Natural killer cell treated with Interleukin-12 subunit alpha and Interleukin-12 subunit beta and Interleukin-15 and Interleukin-18, amount 100 ng/mL, for 72 hours (primary cell): ENCODE data around the gene GDF15. TPM values are rescaled to one million over a fixed set of nuclear protein-coding genes. Genes with fewer than 3 reads are reported as not detected.

Source experiments
- ATAC-seq, 2 donors: fragments of 150-1000 bp; cut with Tn5 transposase in 1 of 2; sonication (Bioruptor Pico), chemical (Tn5 transposase) in 1 of 2; 2 replicates each; pipeline ENCODE4 v1.10.0; 2021
- DNase-seq: peaks from one replicate; pipeline ENCODE4 v3.0.0; 2022; ENCODE audit warnings: low spot score
- H3K27ac Mint-ChIP-seq, 2 donors: 1 replicate in 1 of 2; 2 replicates in 1 of 2; pipeline ENCODE4 v1.8.0; 2022; ENCODE audit warnings: mixed read lengths in 2 of 2, mild to moderate bottlenecking in 1 of 2, moderate library complexity in 1 of 2
- H3K27me3 Mint-ChIP-seq, 2 donors: 1 replicate in 1 of 2; 2 replicates in 1 of 2; pipeline ENCODE4 v1.8.0; 2022; ENCODE audit warnings: mixed read lengths in 2 of 2
- H3K36me3 Mint-ChIP-seq: one replicate; pipeline ENCODE4 v1.8.0; 2022; ENCODE audit warnings: mixed read lengths
- H3K4me1 Mint-ChIP-seq, 2 donors: 1 replicate in 1 of 2; 2 replicates in 1 of 2; pipeline ENCODE4 v1.8.0; 2022; ENCODE audit warnings: low read depth in 2 of 2, mixed read lengths in 2 of 2, mild to moderate bottlenecking in 1 of 2
- H3K4me3 Mint-ChIP-seq: one replicate; pipeline ENCODE4 v1.8.0; 2022; ENCODE audit warnings: mixed read lengths
- H3K9me3 Mint-ChIP-seq: 2 replicates; pipeline ENCODE4 v1.8.0; 2022; ENCODE audit warnings: mixed read lengths
- total RNA-seq, 2 donors: library from RNA; stranded (reverse); gene quantifications; one replicate each; pipeline ENCODE4 v1.2.3, GENCODE V29; 2022

Gene GDF15
- total RNA-seq, 2 donors from 2014 or later = 0.71 TPM; not detected in 1

DNA sequence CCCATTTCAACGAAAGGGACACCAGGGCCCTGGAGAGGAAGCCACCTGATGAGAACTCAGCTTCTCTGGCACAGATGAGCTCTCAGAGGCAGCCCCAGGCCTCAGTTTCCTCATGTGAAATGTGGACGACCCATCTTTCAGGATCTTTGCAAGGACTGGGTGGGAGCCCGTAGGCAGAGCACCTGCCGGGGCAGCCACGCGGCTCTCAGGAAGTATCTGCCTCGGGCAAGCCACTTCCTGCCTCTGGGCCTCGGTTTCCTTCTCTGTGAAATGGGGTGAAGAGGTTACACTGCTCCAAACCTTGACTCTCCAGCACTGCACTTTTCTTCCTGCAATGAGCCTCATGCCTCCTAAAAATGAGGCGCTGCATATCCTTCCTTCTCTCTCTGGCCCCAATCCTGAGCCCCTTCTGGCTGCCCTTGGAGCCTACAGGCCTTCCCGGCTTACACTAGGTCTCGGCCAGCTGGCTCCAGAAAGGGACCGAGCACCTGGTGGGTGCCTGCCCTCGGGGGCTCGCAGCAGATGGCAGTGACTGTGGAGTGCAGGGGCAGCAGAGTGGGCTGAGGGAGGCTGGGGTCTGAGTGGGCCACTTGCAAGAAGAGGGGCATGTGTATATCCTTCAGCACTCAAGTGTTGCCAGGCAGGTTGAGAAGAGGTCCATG lies 36.7 kb downstream of the GDF15 start:
- Mint-ChIP-seq H3K27ac (peak overlapping the region; percentile 91 to 94), H3K9me3 (no peaks in the 10 kb centered on the region), H3K27me3 (no peaks in the 10 kb centered on the region), H3K4me3 (peak overlapping the region; percentile 94), H3K36me3 (no peaks in the 10 kb centered on the region), H3K4me1 (peaks cover 42 to 51% of the 10 kb centered on the region in 2 donors)
- no peak for DNase-seq
- no peak for ATAC-seq

GRCh38 chr19:18423258-18424020 lies 37.5 kb downstream of the GDF15 start:
- H3K9me3 Mint-ChIP-seq = no peaks in the 10 kb centered on the region

DNA sequence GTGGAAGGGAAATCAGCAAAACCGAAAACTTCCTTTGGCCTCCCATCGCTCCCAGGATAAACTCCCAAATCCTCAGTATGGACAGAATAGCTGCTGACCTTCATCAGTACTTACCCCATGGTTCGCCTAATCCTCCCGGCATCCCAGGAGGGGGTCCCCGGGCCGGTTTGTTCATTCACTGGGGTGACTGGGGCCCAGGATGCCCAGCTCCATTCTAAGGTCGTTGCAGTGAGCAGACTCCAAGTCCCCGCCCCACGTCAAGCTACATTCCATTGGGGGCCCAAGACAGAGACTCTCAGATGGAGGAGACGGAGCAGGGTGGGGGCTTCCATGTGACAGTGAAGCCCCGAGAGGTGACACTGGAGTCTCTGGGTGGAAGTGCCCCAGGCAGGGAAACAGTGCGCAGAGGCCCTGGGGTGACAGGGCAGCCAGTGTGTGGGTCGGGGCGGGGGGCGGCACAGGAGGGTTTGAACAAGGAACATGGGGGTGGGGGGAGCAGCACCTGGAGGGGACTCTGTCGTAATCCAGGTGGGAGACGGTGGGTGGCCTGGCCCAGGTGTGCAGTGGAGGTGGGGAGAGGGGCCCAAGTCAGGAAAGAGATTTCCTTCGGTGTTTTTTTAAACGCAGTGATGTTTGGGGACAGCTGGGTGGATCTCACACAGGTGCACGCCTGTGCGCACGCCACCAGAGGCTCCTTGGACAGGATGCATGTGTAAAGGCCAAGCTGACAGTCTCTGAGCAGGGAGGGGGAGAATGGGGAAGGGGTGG lies 38.3 kb downstream of the GDF15 start:
- no peak for ATAC-seq
- Mint-ChIP-seq H3K9me3 (no peaks in the 10 kb centered on the region), H3K4me1 (peaks cover 29 to 39% of the 10 kb centered on the region in 2 donors), H3K27me3 (no peaks in the 10 kb centered on the region), H3K27ac (peak overlapping the region; percentile 91 to 94), H3K4me3 (peak overlapping the region; percentile 19), H3K36me3 (no peaks in the 10 kb centered on the region)
- DNase-seq = no peak

More at GRCh38 chr19:18423258-18424020, 37.5 kb downstream of the GDF15 start:
- Mint-ChIP-seq H3K36me3 (no peaks in the 10 kb centered on the region), H3K4me3 (peak overlapping the region; percentile 94), H3K4me1 (peaks cover 35 to 44% of the 10 kb centered on the region in 2 donors), H3K27me3 (no peaks in the 10 kb centered on the region), H3K27ac (peak overlapping the region; percentile 91 to 94)
- DNase-seq (no peak), ATAC-seq (no peak)

DNA sequence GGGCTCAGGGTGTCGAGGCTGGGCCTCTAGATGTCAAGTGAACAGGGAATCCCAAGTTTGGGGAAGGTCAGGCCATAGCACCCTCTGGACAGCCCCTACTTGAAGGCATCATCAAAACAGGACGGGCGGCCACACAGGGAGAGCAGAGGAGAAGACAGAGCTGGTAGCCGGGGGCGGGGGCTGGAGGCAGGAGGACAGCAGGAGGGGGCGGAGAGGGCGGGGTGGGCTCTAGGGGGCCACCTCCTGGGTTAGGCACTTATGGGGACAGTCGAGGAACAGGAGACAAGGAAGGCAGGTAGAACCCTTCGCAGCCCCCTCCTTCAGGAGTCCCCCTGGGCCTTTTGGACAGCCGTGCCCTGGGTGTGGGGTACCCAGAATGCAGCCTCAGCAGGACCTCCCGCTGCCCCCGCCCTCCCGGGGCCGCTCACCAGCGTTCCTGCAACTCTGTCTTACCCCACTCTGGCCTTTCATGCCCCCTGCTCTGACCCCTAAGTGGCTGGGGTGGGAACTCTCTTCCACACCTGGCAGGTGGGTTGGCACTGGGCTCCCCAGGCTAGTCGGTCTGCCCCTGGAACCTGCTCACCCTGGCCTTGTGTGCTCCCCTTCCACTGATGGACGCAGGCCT lies 39.0 kb downstream of the GDF15 start:
- no peak overlapping the region for H3K27ac Mint-ChIP-seq
- no peaks in the 10 kb centered on the region for H3K36me3 Mint-ChIP-seq
- H3K27me3 Mint-ChIP-seq = no peaks in the 10 kb centered on the region
- no peak for DNase-seq
- peaks cover 28 to 41% of the 10 kb centered on the region in 2 donors for H3K4me1 Mint-ChIP-seq
- no peak overlapping the region for H3K4me3 Mint-ChIP-seq
- no peak for ATAC-seq
- no peaks in the 10 kb centered on the region for H3K9me3 Mint-ChIP-seq

DNA sequence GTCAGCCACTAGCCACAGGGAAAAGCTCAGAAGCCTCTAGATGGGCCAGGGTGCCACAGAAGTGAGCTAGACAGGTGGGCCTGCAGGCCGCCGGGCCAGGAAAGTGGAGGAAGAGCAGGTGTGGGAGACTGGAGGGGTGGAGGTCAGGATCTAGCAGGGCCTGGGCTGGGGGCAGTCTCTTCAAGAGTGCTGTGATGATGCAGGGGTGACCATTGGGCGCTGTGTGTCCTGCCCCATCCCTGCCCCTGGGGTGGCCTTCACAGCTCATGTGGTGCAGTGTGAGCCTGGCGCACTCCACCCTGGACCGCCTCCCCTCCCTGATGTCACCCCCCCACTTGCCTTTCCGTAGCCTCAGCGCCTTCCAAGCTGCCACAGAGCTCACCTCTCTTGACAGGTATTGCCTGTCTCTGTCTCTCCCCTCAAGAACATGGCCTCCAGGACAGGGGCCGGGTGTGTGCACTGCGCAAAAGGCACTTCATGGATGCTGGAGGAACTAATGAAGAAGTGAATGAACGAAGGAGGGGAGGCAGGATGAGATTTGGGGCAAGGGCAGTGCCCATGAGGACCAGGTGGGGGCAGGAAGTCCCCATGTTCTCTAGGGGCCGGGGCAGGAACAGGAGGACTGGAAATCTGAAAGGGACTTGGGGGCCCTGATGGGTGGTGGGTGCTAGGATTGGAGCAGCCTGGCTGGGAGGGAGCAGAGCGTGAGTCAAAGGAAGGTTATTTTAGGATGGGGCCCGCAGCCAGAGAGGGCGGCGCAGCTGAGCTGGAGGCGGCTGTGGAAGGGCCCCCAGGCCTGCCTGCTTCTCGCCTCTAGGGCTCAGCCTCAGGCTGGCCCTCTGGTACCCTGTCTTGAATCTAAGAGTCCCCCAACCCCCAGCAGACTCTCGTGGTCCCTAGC lies 39.8 kb downstream of the GDF15 start:
- Mint-ChIP-seq H3K36me3 (no peaks in the 10 kb centered on the region), H3K4me1 (peaks cover 23 to 34% of the 10 kb centered on the region in 2 donors), H3K4me3 (no peak overlapping the region)

DNA sequence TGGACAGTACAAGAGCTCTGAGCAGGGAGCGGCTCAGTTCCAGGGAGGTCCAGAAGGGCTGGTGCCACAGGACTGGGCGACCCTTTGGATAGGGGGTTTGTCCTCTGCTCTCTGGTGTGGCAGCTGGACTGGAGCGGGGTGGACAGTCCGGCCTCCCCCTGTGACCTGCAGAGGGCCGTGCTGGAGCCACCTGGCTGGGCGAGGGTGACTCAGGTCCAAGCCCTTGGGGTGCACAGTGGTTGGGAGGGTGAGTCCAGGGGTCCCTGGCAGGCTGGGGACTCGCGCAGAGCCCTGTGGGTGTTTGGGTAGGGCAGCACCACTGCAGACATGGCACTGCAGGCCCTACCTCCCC lies 40.4 kb downstream of the GDF15 start:
- DNase-seq (no peak), ATAC-seq (no peak)
- Mint-ChIP-seq H3K36me3 (no peaks in the 10 kb centered on the region), H3K4me3 (no peak overlapping the region), H3K27ac (no peak overlapping the region), H3K9me3 (no peaks in the 10 kb centered on the region), H3K27me3 (no peaks in the 10 kb centered on the region), H3K4me1 (peaks cover 20 to 30% of the 10 kb centered on the region in 2 donors)

More for the DNA sequence above, 39.8 kb downstream of the GDF15 start:
- H3K27ac Mint-ChIP-seq = peak overlapping the region; percentile 54 to 73
- no peaks in the 10 kb centered on the region for H3K27me3 Mint-ChIP-seq
- no peaks in the 10 kb centered on the region for H3K9me3 Mint-ChIP-seq
- ATAC-seq = no peak
- no peak for DNase-seq

- Mint-ChIP-seq H3K9me3 (no peaks in the 10 kb centered on the region), H3K27ac (no peak overlapping the region), H3K4me1 (peaks cover 12 to 22% of the 10 kb centered on the region in 2 donors), H3K4me3 (no peak overlapping the region), H3K27me3 (no peaks in the 10 kb centered on the region), H3K36me3 (no peaks in the 10 kb centered on the region)
- ATAC-seq = no peak
- no peak for DNase-seq
These were observed 41.3 kb downstream of the GDF15 start for GRCh38 chr19:18427080-18427742.

GRCh38 chr19:18427743-18428113 lies 41.8 kb downstream of the GDF15 start:
- Mint-ChIP-seq H3K27me3 (no peaks in the 10 kb centered on the region), H3K9me3 (no peaks in the 10 kb centered on the region), H3K27ac (no peak overlapping the region), H3K36me3 (no peaks in the 10 kb centered on the region), H3K4me3 (no peak overlapping the region), H3K4me1 (peaks cover 10 to 18% of the 10 kb centered on the region in 2 donors)
- DNase-seq (no peak), ATAC-seq (no peak)

DNA sequence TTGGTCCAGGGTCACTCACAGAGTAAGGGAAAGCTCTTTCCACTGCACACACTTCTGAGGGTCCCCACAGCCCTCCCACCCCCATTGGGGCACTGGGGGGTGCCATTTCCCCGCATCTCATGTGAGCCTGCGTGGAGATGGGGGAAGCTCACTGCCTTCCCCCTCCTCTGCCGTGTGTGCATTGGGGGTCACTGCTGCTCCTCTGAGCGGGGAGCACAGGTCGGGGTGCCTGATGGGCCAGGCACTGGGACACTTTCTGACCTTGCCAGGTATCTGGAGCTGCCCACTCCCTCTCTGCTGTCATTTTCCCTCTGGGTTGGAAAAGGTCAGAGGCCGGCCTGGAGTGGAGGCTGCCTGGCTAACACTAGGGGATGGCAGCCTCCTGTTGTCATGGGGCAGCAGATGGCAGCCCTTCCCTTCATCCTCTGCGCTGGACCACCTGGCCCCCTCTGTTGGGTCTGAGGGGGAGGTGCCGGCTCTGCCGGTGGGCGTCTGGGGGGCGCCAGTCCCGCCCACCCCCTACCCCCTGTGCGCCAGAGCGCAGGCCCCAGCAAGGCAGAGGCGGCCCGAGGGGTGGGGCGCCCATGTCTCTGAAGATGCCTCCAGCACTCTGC lies 42.3 kb downstream of the GDF15 start:
- Mint-ChIP-seq H3K9me3 (no peaks in the 10 kb centered on the region), H3K36me3 (no peaks in the 10 kb centered on the region), H3K4me3 (no peak overlapping the region), H3K27me3 (no peaks in the 10 kb centered on the region), H3K4me1 (peaks cover 5 to 12% of the 10 kb centered on the region in 2 donors), H3K27ac (no peak overlapping the region)
- DNase-seq (no peak), ATAC-seq (no peak)

GRCh38 chr19:18428787-18429674 lies 43.1 kb downstream of the GDF15 start:
- Mint-ChIP-seq H3K4me1 (peaks cover 4 to 10% of the 10 kb centered on the region in 2 donors), H3K9me3 (no peaks in the 10 kb centered on the region), H3K27me3 (no peaks in the 10 kb centered on the region), H3K27ac (peak overlapping the region in 1 of 2 donors; percentile 51), H3K4me3 (peak overlapping the region; percentile 41), H3K36me3 (no peaks in the 10 kb centered on the region)
- peak; percentile 87 for DNase-seq
- peak; percentile 88 to 92 for ATAC-seq

GRCh38 chr19:18429717-18430416 lies 43.9 kb downstream of the GDF15 start:
- Mint-ChIP-seq H3K4me3 (peak overlapping the region; percentile 6), H3K4me1 (peaks cover 4 to 13% of the 10 kb centered on the region in 2 donors)
- ATAC-seq = peak in 1 of 2 donors; percentile 6

More at GRCh38 chr19:18429717-18430416, 43.9 kb downstream of the GDF15 start:
- no peak for DNase-seq
- Mint-ChIP-seq H3K27ac (peak overlapping the region in 1 of 2 donors; percentile 51), H3K36me3 (no peaks in the 10 kb centered on the region), H3K9me3 (no peaks in the 10 kb centered on the region), H3K27me3 (no peaks in the 10 kb centered on the region)
